NCI-H1694 treated with DMSO at 0.1 percent for 48 hours (cell line): ENCODE measurements around the gene PDSS1.

ENCODE experiments used
- DNase-seq: peaks from one replicate; lab custom pipeline; 2025; lab: John Stamatoyannopoulos, UW

The PDSS1 gene

GRCh38 chr10:26699631-26700030 lies 2.1 kb downstream of the PDSS1 start:
- no peak for DNase-seq

- DNase-seq = no peak
Measured at GRCh38 chr10:26700884-26701630, 3.6 kb downstream of the PDSS1 start.

GRCh38 chr10:26703096-26703495 lies 5.6 kb downstream of the PDSS1 start:
- no peak for DNase-seq

- DNase-seq = no peak
Measured at GRCh38 chr10:26703974-26704373, 6.5 kb downstream of the PDSS1 start.

- no peak for DNase-seq
Measured at GRCh38 chr10:26706206-26706605, 8.7 kb downstream of the PDSS1 start.

GRCh38 chr10:26706936-26707335 lies 9.4 kb downstream of the PDSS1 start:
- DNase-seq = no peak

GRCh38 chr10:26711324-26711723 lies 13.8 kb downstream of the PDSS1 start:
- DNase-seq = no peak

- DNase-seq = no peak
Measured at GRCh38 chr10:26714415-26715136, 17.1 kb downstream of the PDSS1 start.

GRCh38 chr10:26715137-26715487 lies 17.6 kb downstream of the PDSS1 start:
- DNase-seq = no peak

GRCh38 chr10:26717476-26717875 lies 20.0 kb downstream of the PDSS1 start:
- DNase-seq = no peak

GRCh38 chr10:26721561-26721960 lies 24.1 kb downstream of the PDSS1 start:
- no peak for DNase-seq

GRCh38 chr10:26723016-26723415 lies 25.5 kb downstream of the PDSS1 start:
- DNase-seq = no peak

- peak; percentile 51 for DNase-seq
Measured at GRCh38 chr10:26725837-26726727, 28.6 kb downstream of the PDSS1 start.

GRCh38 chr10:26727005-26727404 lies 29.5 kb downstream of the PDSS1 start:
- DNase-seq = no peak

GRCh38 chr10:26728957-26729356 lies 31.5 kb downstream of the PDSS1 start:
- DNase-seq = no peak

GRCh38 chr10:26729395-26729794 lies 31.9 kb downstream of the PDSS1 start:
- no peak for DNase-seq

- DNase-seq = no peak
Measured at GRCh38 chr10:26730552-26730951, 33.1 kb downstream of the PDSS1 start.

GRCh38 chr10:26733750-26734568 lies 36.5 kb downstream of the PDSS1 start:
- no peak for DNase-seq

- DNase-seq = no peak
Measured at GRCh38 chr10:26735435-26735834, 37.9 kb downstream of the PDSS1 start.

GRCh38 chr10:26737730-26738129 lies 40.2 kb downstream of the PDSS1 start:
- no peak for DNase-seq

GRCh38 chr10:26738301-26738911 lies 40.9 kb downstream of the PDSS1 start:
- DNase-seq = no peak
